Mesenteric fat pad (tissue), 1 donor: ENCODE measurements around the gene TMEM212. TPM values are rescaled to one million over a fixed set of nuclear protein-coding genes. Genes with fewer than 3 reads are reported as not detected.
"Not testable (repeated sequence)": the region's sequence is repeated elsewhere in the genome, so short reads cannot be mapped to it uniquely, and the experiment has no call there.

Experiments
- DNase-seq: peaks from one replicate; pipeline ENCODE4 v3.0.0-alpha.2; 2020; ENCODE audit warnings: low spot score
- total RNA-seq: library from RNA; stranded (reverse); fragmentation: NEBNext Ultra II Directional; extraction: Animal tissue kit (Norgen Biotek cat#: 25700); gene quantifications from one replicate; pipeline ENCODE4 v1.2.1, GENCODE V29; 2021
- donor health status: DM: yes; HTN: yes; CAD: no.

Gene TMEM212
- total RNA-seq, 1 donor from 2014 or later = not detected

GRCh38 chr3:171883893-171884279 lies 40.7 kb downstream of the TMEM212 start:
- DNase-seq = no peak

- DNase-seq = no peak
Measured at GRCh38 chr3:171888466-171888865, 45.3 kb downstream of the TMEM212 start.

GRCh38 chr3:171890398-171890797 lies 47.2 kb downstream of the TMEM212 start:
- DNase-seq = no peak

GRCh38 chr3:171892457-171892856 lies 49.3 kb downstream of the TMEM212 start:
- DNase-seq = no peak

GRCh38 chr3:171895291-171895690 lies 52.1 kb downstream of the TMEM212 start:
- DNase-seq = no peak

- DNase-seq = no peak
Measured at GRCh38 chr3:171895900-171896299, 52.8 kb downstream of the TMEM212 start.

- no peak for DNase-seq
Measured at GRCh38 chr3:171896316-171896715, 53.2 kb downstream of the TMEM212 start.

GRCh38 chr3:171898192-171898591 lies 55.0 kb downstream of the TMEM212 start:
- no peak for DNase-seq

GRCh38 chr3:171900446-171900845 lies 57.3 kb downstream of the TMEM212 start:
- DNase-seq = no peak

- DNase-seq = no peak
Measured at GRCh38 chr3:171901615-171902312, 58.6 kb downstream of the TMEM212 start.

- no peak for DNase-seq
Measured at GRCh38 chr3:171904829-171905228, 61.7 kb downstream of the TMEM212 start.

GRCh38 chr3:171906503-171906902 lies 63.4 kb downstream of the TMEM212 start:
- not testable (repeated sequence) for DNase-seq

- no peak for DNase-seq
Measured at GRCh38 chr3:171906951-171907676, 64.0 kb downstream of the TMEM212 start.

- DNase-seq = no peak
Measured at GRCh38 chr3:171907761-171908160, 64.6 kb downstream of the TMEM212 start.

- DNase-seq = no peak
Measured at GRCh38 chr3:171908731-171909130, 65.6 kb downstream of the TMEM212 start.

Other genes starting within 250 kb of the TMEM212 start
- 15.9 TPM for gene PLD1, start 32.9 kb upstream of the TMEM212 start, total RNA-seq
- 258 TPM for gene FNDC3B, start 196.2 kb downstream of the TMEM212 start, total RNA-seq